HG02943 (cell line): ENCODE measurements around the gene NUDT5.
"Not testable (repeated sequence)": the region's sequence is repeated elsewhere in the genome, so short reads cannot be mapped to it uniquely, and the experiment has no call there.

Experiments used
- ATAC-seq: cut with Tn5 transposase; IDR thresholded peaks from one replicate; pipeline ENCODE4 v1.9.1; 2021; ENCODE audit warnings: mild to moderate bottlenecking, low read depth, moderate library complexity; ENCODE audit not compliant: unreplicated experiment

Gene NUDT5

DNA sequence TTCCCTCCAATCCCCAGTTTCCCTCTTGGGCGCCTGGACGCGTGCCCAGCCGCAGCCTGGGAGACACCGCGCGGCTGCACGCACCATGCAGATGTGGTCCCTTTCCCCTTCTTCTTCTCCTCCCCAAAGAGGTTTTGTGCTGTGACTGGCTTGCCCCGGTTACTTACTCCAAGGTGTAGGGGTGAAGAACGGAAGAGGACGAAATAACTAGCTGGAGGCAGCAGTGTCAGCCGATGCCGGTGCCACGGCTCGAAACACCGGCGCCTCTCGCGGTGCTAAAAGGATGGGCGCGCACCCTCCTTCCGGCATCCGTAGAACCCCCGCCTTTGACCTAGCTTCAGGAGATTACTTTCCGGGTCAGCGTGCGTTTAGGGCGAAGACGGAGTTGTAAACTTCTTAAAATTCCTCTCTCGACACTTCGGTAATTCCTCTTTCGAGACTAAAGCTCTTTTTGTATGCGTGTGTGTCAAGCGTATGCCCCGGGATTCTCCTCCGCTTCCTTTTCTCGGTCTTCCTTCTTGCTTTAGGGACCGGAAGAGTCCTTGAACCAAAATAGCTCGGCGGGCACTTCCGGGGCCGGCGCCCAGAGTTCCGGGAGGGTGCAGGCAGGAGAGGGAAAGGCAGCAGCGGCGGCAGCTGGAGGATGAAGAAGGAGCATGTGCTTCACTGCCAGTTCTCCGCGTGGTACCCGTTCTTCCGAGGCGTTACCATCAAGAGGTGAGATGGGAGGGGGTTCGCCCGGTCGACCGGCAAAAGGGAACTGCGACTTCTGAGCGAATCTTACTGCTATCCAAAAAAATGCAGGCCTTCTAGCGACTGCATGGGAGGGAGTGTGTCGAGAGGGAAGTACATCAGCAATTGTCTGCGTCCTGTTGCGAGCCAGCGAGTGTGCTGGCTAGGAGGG lies at the start of gene NUDT5, which contains the start of gene CDC123:
Gene NUDT5 (minus strand): TSS at position 289 of the 904 bp plus-strand sequence. CDS start 9,600 bp downstream, outside the sequence.
Gene CDC123 (plus strand): TSS at position 586 of the 904 bp plus-strand sequence. CDS start 58 bp downstream, at position 644.
- peak; percentile 90 for ATAC-seq

DNA sequence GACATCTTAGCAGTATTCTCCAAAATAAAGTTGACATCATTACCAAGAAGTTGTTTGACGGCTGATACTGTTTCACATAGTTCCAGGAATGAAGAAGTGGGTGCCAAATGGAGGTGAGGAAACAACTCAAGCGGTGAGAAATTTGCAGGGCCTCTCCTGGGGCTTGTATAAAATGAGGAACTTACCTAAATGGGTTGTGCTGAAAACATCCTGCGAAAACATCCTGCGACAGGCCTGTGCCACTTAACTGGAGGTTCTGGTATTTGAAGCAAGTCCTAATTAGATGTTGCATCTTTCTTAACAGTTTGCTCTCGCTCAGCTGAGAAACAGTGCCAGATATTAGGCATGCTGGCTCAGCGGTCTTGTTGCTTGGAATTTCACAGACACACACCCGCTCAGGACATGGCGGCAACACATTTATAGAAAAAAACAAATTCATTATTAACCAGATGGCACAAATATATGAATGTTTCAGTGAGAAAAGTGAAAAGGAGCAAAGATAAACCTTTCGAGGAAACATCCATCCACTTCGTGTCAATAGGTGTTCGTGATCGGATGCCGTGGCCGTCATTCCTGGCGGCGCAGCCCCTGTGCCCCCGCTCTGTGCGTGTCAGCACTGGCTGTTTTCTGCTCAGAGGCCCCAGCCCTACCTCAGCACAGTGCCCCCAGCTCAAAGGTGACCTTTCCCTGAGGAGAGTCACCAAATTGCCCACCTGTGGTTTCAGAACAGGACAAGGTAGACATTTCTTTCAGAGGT lies 48.4 kb upstream of the NUDT5 start:
- no peak for ATAC-seq

DNA sequence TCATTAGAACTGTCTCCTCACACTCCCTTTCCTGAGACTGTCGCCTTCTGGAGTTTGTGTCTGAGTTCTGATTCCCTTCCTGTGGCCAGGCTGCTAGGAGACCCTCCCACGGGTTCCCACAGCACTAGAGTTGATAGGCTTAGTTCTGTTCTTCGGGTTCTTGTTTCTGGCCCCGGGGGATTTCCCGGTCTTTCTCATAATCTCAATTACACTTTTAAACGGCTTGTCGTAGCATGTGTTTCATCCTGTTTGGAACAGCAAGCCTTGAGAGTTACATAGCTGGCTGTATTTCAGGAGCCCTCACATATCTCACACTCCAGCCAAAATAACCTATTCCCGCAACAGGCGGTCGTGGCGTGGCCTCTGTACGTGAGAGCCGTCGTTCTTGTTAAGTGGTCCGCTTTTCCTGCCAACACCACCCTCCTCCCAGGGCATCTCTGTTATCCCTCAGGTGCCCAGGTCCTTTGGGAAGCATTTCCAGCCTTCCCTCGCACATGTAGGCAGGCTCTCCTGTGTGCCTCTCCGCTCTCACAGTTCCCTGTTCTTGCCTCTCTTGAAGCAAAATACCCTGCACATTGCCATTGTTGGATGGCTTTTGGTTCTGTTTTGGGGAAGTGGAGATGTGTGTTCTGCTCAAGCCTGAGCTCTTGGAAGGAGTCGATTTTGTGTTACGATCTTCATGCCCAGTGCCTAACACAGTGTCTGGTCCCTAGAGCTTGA lies 46.3 kb upstream of the NUDT5 start:
- no peak for ATAC-seq

DNA sequence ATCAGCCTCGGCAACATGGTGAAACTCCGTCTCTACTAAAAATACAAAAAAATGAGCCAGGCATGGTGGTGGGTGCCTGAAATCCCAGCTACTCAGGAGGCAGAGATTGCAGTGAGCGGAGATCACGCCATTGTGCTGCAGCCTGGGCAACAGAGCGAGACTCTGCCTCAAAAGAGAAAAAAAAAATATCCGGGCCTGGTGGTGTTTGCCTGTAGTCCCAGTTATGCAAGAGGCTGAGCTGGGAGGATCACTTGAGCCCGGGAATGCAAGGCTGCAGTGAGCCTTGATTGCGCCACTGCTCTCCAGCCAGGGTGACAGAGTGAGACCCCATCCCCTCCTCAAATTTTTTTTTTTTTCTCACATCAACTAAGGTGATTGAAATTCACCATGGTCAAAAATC lies 43.1 kb upstream of the NUDT5 start:
- ATAC-seq, result no peak

DNA sequence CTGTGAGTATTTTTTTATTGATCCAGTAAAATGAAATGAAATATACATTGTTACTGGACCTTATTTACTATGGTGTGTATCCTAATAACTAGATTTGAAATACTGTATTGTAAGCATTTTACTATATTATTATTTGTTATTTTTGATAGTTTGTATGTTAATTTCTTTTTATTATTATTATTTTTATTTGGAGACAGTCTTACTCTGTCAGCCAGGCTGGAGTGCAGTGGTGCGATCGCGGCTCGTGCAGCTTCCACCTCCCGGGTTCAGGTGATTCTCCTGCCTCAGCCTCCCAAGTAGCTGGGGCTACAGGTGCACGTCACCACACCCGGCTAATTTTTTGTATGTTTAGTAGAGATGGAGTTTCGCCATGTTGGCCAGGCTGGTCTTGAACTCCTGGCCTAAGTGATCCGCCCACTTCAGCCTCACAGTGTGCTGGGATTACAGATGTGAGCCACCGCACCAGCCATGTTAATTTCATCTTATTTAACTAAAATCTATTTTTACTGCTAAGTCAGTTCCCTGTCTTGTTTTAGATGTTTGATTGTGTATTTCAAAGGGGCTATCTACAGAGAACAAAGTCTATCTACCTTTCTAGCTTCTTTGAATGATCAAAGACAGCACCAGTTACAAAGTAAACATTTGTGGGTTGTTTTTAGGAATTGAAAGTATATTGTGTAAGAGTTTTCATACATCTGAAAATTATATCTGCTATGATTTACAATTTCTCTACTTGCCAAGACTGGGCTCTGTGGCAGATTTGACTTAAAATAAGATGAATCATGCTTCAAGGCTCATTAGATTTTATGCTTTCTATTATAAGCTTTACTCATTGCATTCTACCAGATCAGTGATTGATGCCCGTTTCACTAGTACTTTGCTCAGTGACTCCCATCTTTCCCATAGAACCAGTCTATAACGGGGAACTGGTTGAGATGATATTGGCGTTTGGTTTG lies 41.9 kb upstream of the NUDT5 start:
- no peak for ATAC-seq

DNA sequence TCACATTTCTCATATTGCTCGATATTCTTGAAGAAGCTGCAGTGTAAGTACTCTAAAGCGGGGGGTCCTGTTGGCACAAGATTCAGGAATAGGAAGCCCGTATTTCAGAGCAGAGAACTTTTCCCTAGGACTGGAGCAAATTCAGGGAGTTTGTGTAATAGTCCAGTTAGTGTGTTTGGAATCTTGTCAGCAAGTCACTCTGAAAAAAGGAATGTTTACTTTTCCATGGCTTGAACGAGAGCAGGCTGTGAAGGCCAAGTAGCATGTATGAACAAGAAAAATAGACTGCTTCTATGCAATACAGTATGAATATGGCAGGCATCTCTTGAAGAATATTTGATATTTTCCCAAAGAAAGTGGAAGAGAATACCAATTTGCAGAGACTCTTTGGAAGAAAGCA lies 40.1 kb upstream of the NUDT5 start:
- no peak for ATAC-seq

DNA sequence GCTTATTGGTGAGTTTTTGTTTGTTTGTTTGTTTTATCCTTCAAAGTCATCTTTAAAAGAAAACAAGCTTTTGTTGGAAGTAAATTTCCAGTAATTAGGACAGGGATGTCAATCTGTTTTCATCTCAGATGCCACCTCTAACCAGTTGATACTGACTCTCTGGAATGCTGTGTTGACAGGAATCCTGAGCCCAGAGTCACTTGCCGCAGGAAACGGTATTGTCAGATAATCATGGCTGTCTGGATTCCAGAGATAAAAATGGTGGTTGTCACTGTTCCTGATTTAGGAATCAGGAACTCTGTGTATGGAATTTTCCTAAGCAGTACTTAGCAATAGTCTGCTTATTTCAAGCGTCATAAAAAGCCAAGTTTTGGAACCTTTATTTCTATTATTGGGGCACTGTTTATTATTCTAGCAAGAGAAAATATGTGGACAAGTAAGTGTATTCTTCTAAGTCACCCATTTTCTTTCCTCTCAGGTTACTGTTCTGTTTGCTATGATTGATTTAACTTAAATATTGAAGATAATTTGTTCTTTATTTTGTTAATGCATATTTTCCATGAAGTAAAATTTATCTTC lies 39.5 kb upstream of the NUDT5 start:
- no peak for ATAC-seq

DNA sequence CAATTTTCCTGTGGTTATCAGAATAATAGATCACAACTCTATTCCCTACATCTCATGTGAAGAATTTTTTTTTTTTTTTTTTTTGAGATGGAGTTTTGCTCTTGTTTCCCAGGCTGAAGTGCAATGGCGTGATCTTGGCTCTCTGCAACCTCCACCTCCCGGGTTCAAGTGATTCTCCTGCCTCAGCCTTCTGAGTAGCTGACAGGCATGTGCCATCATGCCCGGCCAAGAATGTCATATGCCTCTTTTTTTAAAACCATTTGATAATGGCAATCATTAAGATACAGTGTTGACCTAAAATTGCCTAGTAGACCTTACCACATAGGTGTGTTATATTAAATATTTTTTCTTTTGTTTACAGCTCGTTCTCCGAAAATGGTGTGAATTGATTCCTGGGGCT lies 39.0 kb upstream of the NUDT5 start:
- not testable (repeated sequence) for ATAC-seq

DNA sequence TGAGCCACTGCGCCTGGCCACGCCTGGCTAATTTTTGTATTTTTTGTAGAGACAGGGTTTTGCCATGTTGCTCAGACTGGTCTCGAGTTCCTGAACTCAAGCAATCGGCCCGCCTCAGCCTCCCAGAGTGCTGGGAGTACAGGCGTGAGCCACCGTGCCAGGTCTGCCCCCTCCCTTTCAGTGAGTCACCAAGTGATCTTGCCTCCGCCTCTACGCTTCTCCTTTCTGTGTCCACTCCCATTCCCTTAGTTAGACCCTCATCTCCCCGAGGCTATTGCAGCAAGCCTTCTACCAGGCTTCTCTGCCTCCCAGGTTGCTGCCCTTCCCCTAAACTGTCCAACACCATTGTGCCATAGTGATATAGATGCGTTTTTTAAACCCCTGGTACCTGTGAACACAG lies 33.2 kb upstream of the NUDT5 start:
- ATAC-seq, result no peak

DNA sequence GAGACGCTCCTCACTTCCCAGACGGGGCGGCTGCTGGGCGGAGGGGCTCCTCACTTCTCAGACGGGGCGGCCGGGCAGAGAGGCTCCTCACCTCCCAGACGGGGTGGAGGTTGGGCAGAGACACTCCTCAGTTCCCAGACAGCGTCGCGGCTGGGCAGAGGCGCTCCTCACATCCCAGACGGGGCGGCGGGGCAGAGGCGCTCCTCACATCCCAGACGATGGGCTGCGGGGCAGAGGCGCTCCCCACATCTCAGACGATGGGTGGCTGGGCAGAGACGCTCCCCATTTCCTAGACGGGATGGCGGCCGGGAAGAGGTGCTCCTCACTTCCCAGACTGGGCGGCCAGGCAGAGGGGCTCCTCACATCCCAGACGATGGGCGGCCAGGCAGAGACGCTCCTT lies 30.7 kb upstream of the NUDT5 start:
- not testable (repeated sequence) for ATAC-seq

DNA sequence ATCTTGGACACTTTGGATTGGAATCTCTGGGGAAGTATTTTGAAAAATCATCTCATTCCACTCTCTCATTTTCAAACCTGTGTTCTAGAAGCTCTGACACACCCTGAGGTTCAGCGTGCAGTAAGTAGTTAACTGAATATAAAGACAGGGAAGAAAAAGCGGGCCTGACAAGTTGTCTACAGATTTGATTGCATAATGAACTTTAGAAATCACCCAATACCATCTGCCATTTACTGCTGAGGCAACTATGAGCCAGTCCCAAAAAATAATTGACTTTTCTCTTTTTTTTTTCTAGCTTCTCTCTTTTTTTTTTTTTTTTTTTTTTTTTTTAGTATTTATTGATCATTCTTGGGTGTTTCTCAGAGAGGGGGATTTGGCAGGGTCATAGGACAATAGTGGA lies 29.8 kb upstream of the NUDT5 start:
- ATAC-seq, result no peak

DNA sequence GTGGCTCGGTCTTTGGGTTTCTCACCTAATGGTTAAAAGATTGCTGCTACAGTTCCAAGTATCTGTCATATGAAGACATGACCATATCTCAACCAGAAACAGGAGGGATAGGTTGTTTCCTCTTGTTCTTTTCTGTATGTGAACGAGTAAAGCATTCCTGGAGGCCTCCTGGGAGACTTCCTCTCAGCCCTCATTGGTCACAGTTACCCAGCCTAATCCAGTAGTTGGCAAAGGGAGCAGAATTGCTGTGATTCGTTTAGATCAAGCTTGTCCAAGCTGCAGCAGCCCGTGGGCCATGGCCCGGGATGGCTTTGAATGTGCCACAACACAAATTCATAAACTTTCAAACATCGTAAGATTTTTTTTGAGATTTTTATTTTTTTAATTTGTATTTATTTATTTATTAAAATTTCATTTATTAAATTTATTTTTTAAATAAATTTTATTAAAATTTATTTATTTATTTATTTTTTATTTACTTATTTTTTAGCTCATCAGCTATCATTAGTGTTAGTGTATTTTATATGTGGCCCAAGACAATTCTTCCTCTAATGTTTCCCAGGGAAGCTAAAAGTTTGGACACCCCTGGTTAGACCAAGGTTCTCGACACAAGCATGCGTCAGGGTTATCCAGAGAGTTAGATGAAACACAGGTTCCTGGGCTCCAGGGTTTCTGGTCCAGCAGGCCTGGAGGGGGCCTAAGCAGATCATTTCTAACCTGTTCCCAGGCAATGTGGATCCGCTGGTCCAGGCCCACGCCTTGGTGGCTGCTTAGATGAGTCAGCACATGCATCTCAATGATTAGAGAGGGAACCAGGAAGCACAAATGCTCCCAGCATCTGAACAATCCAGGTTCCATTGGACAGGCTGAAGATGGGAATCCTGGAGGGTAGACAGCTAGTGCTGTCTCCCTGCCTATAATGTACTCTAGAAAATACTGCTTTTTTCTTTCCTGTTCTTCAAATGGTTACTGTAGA lies 25.9 kb upstream of the NUDT5 start:
- no peak for ATAC-seq

DNA sequence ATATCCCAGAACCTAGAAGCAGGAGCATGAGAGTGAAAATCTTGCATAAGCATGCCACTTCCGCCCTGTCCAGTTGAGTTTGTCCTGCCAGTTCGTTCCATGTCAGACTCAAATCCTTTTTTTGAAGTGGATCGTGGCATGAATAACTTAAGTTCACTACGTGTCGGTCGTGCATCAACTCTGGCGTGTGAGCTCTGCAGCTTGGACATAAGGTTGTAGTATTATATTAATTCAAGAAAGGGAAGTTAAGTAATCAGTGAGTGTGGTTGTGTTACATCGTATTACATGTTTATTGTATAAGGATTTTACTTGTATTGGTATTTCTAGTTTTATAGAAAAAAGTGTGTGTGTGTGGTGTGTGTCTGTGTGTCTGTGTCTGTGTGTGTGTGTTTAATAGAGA lies 23.3 kb upstream of the NUDT5 start:
- no peak for ATAC-seq

DNA sequence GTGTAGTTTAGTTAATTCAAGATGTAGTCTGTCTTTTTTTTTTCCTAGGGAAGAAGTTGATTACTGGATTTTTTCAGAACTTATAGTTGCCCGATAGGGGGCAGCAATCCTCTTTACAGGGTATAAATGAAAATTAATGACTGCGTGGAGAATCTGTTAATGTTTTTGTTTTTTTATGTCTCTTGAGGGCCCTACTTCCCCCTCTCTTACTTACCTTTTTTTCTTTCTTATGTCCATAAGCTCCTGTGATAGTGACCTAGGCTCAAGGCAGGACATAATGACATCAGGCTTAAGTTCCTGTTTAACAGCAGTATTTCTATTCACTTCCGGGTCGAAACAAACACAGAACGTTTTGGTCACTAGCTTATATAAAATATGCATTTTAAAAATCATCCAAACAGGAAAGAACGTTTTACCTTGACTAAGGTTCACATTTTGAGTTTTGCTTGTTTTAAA lies 19.1 kb upstream of the NUDT5 start:
- no peak for ATAC-seq

DNA sequence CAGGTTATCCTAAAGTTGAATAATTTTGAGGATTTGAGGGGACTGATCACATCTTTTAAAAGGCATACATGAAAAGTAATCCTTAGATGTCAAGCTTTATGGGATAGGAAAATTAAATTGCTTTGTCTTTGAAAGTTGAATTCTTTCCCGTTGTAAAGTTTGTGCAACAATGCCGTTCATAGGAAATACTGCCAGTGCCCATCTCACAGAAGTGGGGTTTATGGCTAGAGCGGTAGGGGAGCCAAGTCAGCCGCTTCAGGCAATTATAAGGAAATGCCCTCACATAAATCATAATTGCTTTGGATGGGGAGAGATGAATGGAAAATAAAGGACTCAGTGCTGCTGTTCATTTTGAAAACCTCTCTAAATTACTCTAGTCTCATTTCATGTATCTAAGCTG lies 18.4 kb upstream of the NUDT5 start:
- no peak for ATAC-seq

DNA sequence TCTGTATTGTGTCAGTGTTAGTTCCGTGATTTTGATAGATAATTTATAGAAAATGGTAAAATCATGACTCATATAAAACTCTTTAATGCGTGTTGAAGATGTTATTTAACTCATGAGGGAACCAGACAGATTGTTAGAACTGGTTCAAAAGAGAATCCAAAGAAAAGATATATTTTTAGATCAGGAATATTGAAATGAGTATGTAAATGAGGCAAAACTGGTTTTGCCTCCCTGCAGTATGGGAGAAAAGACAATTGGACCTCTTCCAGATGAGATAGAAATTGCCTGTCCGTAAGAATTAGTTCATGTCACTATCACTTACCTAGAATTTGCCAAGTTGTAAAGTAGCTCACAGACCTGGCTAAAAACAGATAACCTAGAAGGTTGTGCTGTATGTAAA lies 17.9 kb upstream of the NUDT5 start:
- ATAC-seq, result no peak

DNA sequence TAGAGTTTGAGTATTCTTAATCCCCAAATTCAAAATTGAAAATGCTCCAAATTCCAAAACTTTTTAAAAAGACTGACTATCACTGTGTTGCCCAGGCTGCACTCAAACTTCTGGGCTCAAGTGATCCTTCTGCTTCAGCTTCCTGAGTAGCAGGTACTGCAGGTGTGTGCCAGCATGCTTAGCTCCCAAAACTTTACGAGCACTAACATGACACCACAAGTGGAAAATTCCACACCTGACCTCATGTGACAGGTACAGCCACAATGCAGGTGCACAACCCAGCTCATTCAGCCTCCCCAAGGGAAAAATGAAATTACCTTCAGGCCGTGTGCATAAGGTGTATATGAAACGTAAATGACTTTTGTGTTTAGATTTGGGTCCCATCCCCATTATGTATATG lies 16.8 kb upstream of the NUDT5 start:
- no peak for ATAC-seq

DNA sequence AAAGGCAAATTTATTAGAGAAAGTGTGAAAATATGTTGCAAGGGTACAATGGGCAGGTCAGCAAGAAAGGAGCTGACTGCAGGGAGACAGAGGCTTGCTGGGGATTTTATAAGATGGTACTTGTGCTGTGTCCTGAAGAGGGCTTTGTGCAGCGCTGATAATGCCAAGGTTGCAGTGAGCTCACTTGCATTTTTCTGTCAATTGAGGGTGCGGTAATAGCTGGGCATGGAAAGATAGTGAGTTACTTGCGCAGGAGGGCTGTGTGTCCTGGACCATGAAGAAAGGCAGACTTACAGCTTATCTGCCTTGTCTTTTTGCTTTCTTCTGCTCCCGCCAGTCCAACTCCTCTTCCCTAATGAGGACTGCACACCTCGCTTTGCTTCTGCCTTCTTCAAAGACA lies 12.8 kb upstream of the NUDT5 start:
- no peak for ATAC-seq
